PC-3 (cell line): ENCODE measurements around the gene KCNE1.

Experiments
- EZH2phosphoT487 ChIP-seq: fragments of 300-600 bp; sonication (generic); IDR thresholded peaks from 2 replicates; pipeline ENCODE4 v1.6.1; 2018; ENCODE audit warnings: mild to moderate bottlenecking, antibody characterized with exemption, low read length, borderline replicate concordance
- TF ChIP-seq, protein P1 (sequence below): fragments of 300-600 bp; sonication (generic); conservative IDR thresholded peaks from 2 replicates; pipeline ENCODE4 v1.5.1; 2017; ENCODE audit warnings: antibody characterized with exemption, low read depth, mild to moderate bottlenecking, low read length

DNA sequence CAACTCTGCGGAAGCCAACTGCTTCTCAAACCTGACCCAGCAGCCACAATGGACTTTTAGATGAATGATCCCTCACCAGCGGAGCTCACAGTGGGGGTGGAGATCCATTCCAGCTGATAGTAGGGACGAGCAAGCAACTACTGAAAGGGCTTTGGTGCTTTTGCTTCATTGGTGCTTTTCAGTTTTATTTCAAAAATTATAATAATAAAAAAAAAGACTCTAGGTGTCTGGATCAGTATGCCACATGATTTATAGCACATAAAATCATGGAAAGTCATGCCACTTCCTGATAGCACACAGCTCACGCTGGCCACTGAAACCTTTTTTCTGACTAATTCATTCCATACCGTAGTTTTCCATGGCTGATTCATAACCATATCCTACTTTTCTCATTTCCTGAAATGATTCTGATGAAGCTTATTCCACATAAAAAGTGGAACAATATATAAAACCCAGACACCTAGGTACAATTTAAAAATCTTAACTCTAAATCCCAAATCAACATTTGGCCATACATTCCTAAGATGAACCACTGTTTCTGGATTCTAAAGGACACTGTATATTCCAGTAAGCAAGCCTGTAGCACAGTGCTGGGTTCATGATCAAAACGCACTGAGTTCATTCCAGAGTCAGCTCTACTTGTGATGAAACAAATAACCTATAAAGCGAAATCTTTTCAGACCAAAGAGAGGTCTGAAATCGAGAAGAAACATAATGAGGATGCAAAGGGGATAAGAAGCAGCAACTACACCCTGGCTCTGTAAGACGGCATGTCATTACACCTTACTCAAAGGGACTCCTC, 41.3 kb upstream of the KCNE1 start:
- TF ChIP-seq, protein P1, sequence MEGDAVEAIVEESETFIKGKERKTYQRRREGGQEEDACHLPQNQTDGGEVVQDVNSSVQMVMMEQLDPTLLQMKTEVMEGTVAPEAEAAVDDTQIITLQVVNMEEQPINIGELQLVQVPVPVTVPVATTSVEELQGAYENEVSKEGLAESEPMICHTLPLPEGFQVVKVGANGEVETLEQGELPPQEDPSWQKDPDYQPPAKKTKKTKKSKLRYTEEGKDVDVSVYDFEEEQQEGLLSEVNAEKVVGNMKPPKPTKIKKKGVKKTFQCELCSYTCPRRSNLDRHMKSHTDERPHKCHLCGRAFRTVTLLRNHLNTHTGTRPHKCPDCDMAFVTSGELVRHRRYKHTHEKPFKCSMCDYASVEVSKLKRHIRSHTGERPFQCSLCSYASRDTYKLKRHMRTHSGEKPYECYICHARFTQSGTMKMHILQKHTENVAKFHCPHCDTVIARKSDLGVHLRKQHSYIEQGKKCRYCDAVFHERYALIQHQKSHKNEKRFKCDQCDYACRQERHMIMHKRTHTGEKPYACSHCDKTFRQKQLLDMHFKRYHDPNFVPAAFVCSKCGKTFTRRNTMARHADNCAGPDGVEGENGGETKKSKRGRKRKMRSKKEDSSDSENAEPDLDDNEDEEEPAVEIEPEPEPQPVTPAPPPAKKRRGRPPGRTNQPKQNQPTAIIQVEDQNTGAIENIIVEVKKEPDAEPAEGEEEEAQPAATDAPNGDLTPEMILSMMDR: no peak
- TF ChIP-seq EZH2phosphoT487: no peak
